HEK293 (cell line): Measurements from ENCODE around the gene SERPINB5.
A peak's percentile ranks its signal among the peaks of the same experiment; 100 is the strongest.

ENCODE experiments used
- CTCF ChIA-PET: fragments of 350-600 bp; formaldehyde crosslinking; extraction: SDS; loops from one replicate; lab custom pipeline; 2021; ENCODE audit warnings: antibody characterized with exemption; lab: Yijun Ruan, JAX
- POLR2A ChIA-PET: fragments of 300-600 bp; formaldehyde crosslinking; extraction: SDS; loops from one replicate; lab custom pipeline; 2020; ENCODE audit warnings: antibody characterized with exemption, inconsistent platforms; lab: Yijun Ruan, JAX
- H3K27ac ChIP-seq: fragments of 200-500 bp; sonication (Bioruptor generic); 2 replicates; pipeline ENCODE4 v1.5.1; 2014; ENCODE audit warnings: low read depth, low read length, control low read depth, inconsistent platforms; ENCODE audit errors: extremely low read depth
- H3K36me3 ChIP-seq, 2 experiments: fragments of 200-500 bp in 1 of 2; sonication (Bioruptor generic) in 1 of 2; 1 replicate in 1 of 2; 2 replicates in 1 of 2; pipeline ENCODE4 v1.5.1; 2014 to 2017; ENCODE audit warnings: inconsistent platforms in 2 of 2, low read length in 2 of 2; ENCODE audit not compliant: control insufficient read depth in 2 of 2, insufficient read depth in 1 of 2
- H3K4me1 ChIP-seq: fragments of 200-500 bp; sonication (Bioruptor generic); 2 replicates; pipeline ENCODE4 v1.5.1; 2014; ENCODE audit warnings: mild to moderate bottlenecking, low read length, inconsistent platforms; ENCODE audit not compliant: control insufficient read depth, insufficient read depth
- H3K4me3 ChIP-seq: 2 replicates; pipeline ENCODE4 v1.5.1; 2011; ENCODE audit warnings: low read depth, mild to moderate bottlenecking, control low read depth, low read length, moderate library complexity
- H3K9me3 ChIP-seq: fragments of 200-500 bp; sonication (Bioruptor generic); 2 replicates; pipeline ENCODE4 v1.5.1; 2014; ENCODE audit warnings: low read depth, low read length, inconsistent platforms; ENCODE audit not compliant: control insufficient read depth, insufficient read depth
- ATF2 ChIP-seq: fragments of 450-650 bp; formaldehyde crosslinking; IDR thresholded peaks from 2 replicates; pipeline ENCODE4 v1.5.1; 2016; ENCODE audit warnings: missing biosample characterization, missing genetic modification characterization, low read depth
- HOXC10 ChIP-seq: sonication (generic); formaldehyde crosslinking; IDR thresholded peaks from 2 replicates; pipeline ENCODE4 v1.8.1; 2023; ENCODE audit warnings: mild to moderate bottlenecking, missing genetic modification reagents
- KLF1 ChIP-seq: fragments of 450-650 bp; formaldehyde crosslinking; IDR thresholded peaks from 2 replicates; pipeline ENCODE4 v1.5.1; 2016; ENCODE audit warnings: missing biosample characterization, missing genetic modification characterization
- KLF8 ChIP-seq: fragments of 450-650 bp; formaldehyde crosslinking; IDR thresholded peaks from 2 replicates; pipeline ENCODE4 v1.5.1; 2016; ENCODE audit warnings: missing biosample characterization, missing genetic modification characterization
- KLF9 ChIP-seq: fragments of 450-650 bp; formaldehyde crosslinking; IDR thresholded peaks from 2 replicates; pipeline ENCODE4 v1.5.1; 2016; ENCODE audit warnings: missing biosample characterization, missing genetic modification characterization, low read depth
- PRDM1 ChIP-seq: fragments of 450-650 bp; formaldehyde crosslinking; IDR thresholded peaks from 2 replicates; pipeline ENCODE4; 2016; ENCODE audit warnings: missing biosample characterization, missing genetic modification characterization
- PRDM2 ChIP-seq: fragments of 450-650 bp; formaldehyde crosslinking; IDR thresholded peaks from 2 replicates; pipeline ENCODE4 v1.5.1; 2016; ENCODE audit warnings: missing biosample characterization, missing genetic modification characterization, borderline replicate concordance
- RBAK ChIP-seq: fragments of 450-650 bp; formaldehyde crosslinking; IDR thresholded peaks from 2 replicates; pipeline ENCODE4 v1.5.1; 2016; ENCODE audit warnings: missing biosample characterization, missing genetic modification characterization
- ZBTB17 ChIP-seq: fragments of 450-650 bp; formaldehyde crosslinking; IDR thresholded peaks from 2 replicates; pipeline ENCODE4 v1.5.1; 2016; ENCODE audit warnings: missing biosample characterization, missing genetic modification characterization
- ZBTB49 ChIP-seq: fragments of 450-650 bp; formaldehyde crosslinking; IDR thresholded peaks from 2 replicates; pipeline ENCODE4 v1.5.1; 2016; ENCODE audit warnings: missing biosample characterization, missing genetic modification characterization, low read depth
- ZFP37 ChIP-seq: fragments of 450-650 bp; formaldehyde crosslinking; IDR thresholded peaks from 2 replicates; pipeline ENCODE4 v1.5.1; 2016; ENCODE audit warnings: missing biosample characterization, missing genetic modification characterization
- ZNF114 ChIP-seq: fragments of 450-650 bp; formaldehyde crosslinking; IDR thresholded peaks from 2 replicates; pipeline ENCODE4 v1.5.0; 2017; ENCODE audit warnings: missing biosample characterization, missing genetic modification characterization
- ZNF202 ChIP-seq: fragments of 450-650 bp; formaldehyde crosslinking; IDR thresholded peaks from 2 replicates; pipeline ENCODE4 v1.5.1; 2016; ENCODE audit warnings: missing biosample characterization, missing genetic modification characterization, borderline replicate concordance
- ZNF391 ChIP-seq: fragments of 450-650 bp; formaldehyde crosslinking; IDR thresholded peaks from 2 replicates; pipeline ENCODE4 v1.5.1; 2016; ENCODE audit warnings: low read depth, missing biosample characterization, missing genetic modification characterization, borderline replicate concordance
- ZNF488 ChIP-seq: fragments of 450-650 bp; formaldehyde crosslinking; IDR thresholded peaks from 2 replicates; pipeline ENCODE4 v1.5.1; 2016; ENCODE audit warnings: missing biosample characterization, missing genetic modification characterization
- ZNF596 ChIP-seq: fragments of 450-650 bp; IDR thresholded peaks from 2 replicates; pipeline ENCODE4 v1.5.0; 2018; ENCODE audit warnings: missing biosample characterization, mild to moderate bottlenecking, missing genetic modification characterization, moderate library complexity
- ZNF658 ChIP-seq: fragments of 450-650 bp; formaldehyde crosslinking; IDR thresholded peaks from 2 replicates; pipeline ENCODE4; 2016; ENCODE audit warnings: missing biosample characterization, missing genetic modification characterization
- ZNF747 ChIP-seq: fragments of 450-650 bp; formaldehyde crosslinking; IDR thresholded peaks from 2 replicates; pipeline ENCODE4 v1.5.1; 2016; ENCODE audit warnings: missing biosample characterization, missing genetic modification characterization
- TF ChIP-seq, protein P1 (sequence below): fragments of 450-650 bp; formaldehyde crosslinking; IDR thresholded peaks from 2 replicates; pipeline ENCODE4 v1.5.1; 2017; ENCODE audit warnings: missing biosample characterization, missing genetic modification characterization

SERPINB5 gene

GRCh38 chr18:63472380-63472779, 4.4 kb upstream of the SERPINB5 start:
- Histone ChIP-seq H3K27ac (no peak overlapping the region), H3K4me1 (no peaks in the 10 kb centered on the region), H3K9me3 (no peaks in the 10 kb centered on the region), H3K36me3 (no peaks in the 10 kb centered on the region), H3K4me3 (no peak overlapping the region)
- POLR2A ChIA-PET, result no interaction called here
- CTCF ChIA-PET, result interaction anchor here (0.7 to 1.8 kb wide), 4 partner anchors 9 to 34 kb away, joined by 3 to 6 read pairs (median 4); no protein-coding TSS in a partner anchor
- no peak for TF ChIP-seq ZNF658
- peak; percentile 38; the same call in 1 of the 2 replicates for TF ChIP-seq KLF1 (tag by site-specific recombination)
- no peak for TF ChIP-seq ZNF747 (tag by site-specific recombination)
- no peak for TF ChIP-seq ZNF391 (tag by site-specific recombination)
- TF ChIP-seq ZNF488, result no peak
- peak; percentile 86 for TF ChIP-seq ZNF596 (tag by site-specific recombination)
- TF ChIP-seq PRDM1 (tag by site-specific recombination), result 0 out of 2 replicates have a peak, but pooled peaks have one; percentile 19
- no peak for TF ChIP-seq ZBTB49 (tag by site-specific recombination)
- no peak for TF ChIP-seq ZNF114 (tag by site-specific recombination)

DNA sequence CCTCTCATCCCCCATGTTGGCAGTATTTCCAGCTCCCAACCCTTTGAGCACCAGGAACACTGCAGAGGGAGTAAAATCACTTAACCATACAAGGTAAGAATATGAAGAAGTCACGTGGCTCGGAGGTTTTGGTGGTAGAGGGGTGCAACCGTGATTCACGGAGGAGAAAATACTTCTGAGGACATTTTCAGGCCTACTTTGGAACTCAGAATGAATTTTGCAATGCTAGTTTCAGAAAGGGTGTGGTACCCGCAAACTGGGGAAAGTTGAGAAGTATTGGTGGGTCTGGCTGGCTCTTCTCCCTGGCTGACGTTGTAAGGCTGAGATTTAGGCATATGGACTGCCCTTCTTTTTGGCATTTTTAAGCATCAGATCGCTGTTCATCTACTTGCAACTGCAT, 442 bp downstream of the SERPINB5 start:
- POLR2A ChIA-PET, result no interaction called here
- H3K4me3 ChIP-seq, result no peak overlapping the region

More for the DNA sequence above, 442 bp downstream of the SERPINB5 start:
- no peaks in the 10 kb centered on the region for H3K4me1 ChIP-seq
- no peak overlapping the region for H3K27ac ChIP-seq
- H3K9me3 ChIP-seq, result no peaks in the 10 kb centered on the region
- TF ChIP-seq KLF9, result no peak
- no peak for TF ChIP-seq ATF2
- no peak for TF ChIP-seq PRDM2 (tag by site-specific recombination)
- no peak for TF ChIP-seq ZFP37
- TF ChIP-seq ZBTB17, result no peak
- no peak for TF ChIP-seq RBAK (tag by site-specific recombination)
- no peak for TF ChIP-seq KLF8
- TF ChIP-seq HOXC10 (CRISPR knock-in tag), result no peak
- TF ChIP-seq, protein P1, sequence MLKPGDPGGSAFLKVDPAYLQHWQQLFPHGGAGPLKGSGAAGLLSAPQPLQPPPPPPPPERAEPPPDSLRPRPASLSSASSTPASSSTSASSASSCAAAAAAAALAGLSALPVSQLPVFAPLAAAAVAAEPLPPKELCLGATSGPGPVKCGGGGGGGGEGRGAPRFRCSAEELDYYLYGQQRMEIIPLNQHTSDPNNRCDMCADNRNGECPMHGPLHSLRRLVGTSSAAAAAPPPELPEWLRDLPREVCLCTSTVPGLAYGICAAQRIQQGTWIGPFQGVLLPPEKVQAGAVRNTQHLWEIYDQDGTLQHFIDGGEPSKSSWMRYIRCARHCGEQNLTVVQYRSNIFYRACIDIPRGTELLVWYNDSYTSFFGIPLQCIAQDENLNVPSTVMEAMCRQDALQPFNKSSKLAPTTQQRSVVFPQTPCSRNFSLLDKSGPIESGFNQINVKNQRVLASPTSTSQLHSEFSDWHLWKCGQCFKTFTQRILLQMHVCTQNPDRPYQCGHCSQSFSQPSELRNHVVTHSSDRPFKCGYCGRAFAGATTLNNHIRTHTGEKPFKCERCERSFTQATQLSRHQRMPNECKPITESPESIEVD (tag by site-specific recombination), result no peak
- no peak for TF ChIP-seq ZNF202 (tag by site-specific recombination)
- TF ChIP-seq, all 188 proteins: peak for 0
- CTCF ChIA-PET, result interaction anchor here (1.3 kb wide), 1 partner anchor 37 kb away, joined by 3 read pairs; no protein-coding TSS in a partner anchor
- H3K36me3 ChIP-seq, result no peaks in the 10 kb centered on the region
